CD4-positive, alpha-beta T cell treated with Interleukin-1 beta for 1 hour (primary cell): ENCODE measurements around the gene MTG1.
"Not testable (repeated sequence)": the region's sequence is repeated elsewhere in the genome, so short reads cannot be mapped to it uniquely, and the experiment has no call there.

ENCODE experiments used
- DNase-seq, 2 donors: peaks; one replicate each; pipeline ENCODE4 v3.0.0-alpha.2; 2020 to 2022

MTG1 gene

GRCh38 chr10:133379152-133379800 lies 14.7 kb upstream of the MTG1 start, which contains the start of gene PAOX:
Gene PAOX, plus strand, starts transcription at chr10:133379262. Its CDS starts 55 bp downstream, at chr10:133379317.
- peak; percentile 68 for DNase-seq

GRCh38 chr10:133379801-133380666 lies 13.9 kb upstream of the MTG1 start:
- DNase-seq = no peak

GRCh38 chr10:133381036-133381435 lies 12.9 kb upstream of the MTG1 start:
- DNase-seq = no peak

- no peak for DNase-seq
Observed at GRCh38 chr10:133383551-133383950, 10.4 kb upstream of the MTG1 start.

GRCh38 chr10:133384071-133384470 lies 9.9 kb upstream of the MTG1 start:
- no peak for DNase-seq

- DNase-seq = no peak
Observed at GRCh38 chr10:133385214-133385613, 8.7 kb upstream of the MTG1 start.

GRCh38 chr10:133386951-133387350 lies 7.0 kb upstream of the MTG1 start:
- DNase-seq = not testable (repeated sequence)

- DNase-seq = no peak
Observed at GRCh38 chr10:133388236-133388972, 5.6 kb upstream of the MTG1 start.

GRCh38 chr10:133388973-133389818 lies 4.8 kb upstream of the MTG1 start:
- DNase-seq = peak; percentile 47 to 70

- no peak for DNase-seq
Observed at GRCh38 chr10:133390597-133391248, 3.2 kb upstream of the MTG1 start.

- no peak for DNase-seq
Observed at GRCh38 chr10:133391249-133391635, 2.7 kb upstream of the MTG1 start.

- peak; percentile 18 to 20 for DNase-seq
Observed at GRCh38 chr10:133391761-133392518, 2.0 kb upstream of the MTG1 start.

GRCh38 chr10:133393401-133394063 lies 425 bp upstream of the MTG1 start:
- DNase-seq = no peak

GRCh38 chr10:133394801-133395221 lies 854 bp downstream of the MTG1 start:
- no peak for DNase-seq

- DNase-seq = no peak
Observed at GRCh38 chr10:133396035-133396624, 2.2 kb downstream of the MTG1 start.

- DNase-seq = no peak
Observed at GRCh38 chr10:133397938-133398337, 4.0 kb downstream of the MTG1 start.

GRCh38 chr10:133399123-133399601 lies 5.2 kb downstream of the MTG1 start:
- no peak for DNase-seq

- DNase-seq = no peak
Observed at GRCh38 chr10:133400624-133401424, 6.9 kb downstream of the MTG1 start.

- DNase-seq = no peak
Observed at GRCh38 chr10:133401500-133401899, 7.5 kb downstream of the MTG1 start.
